SU-DHL-6 (cell line): Measurements from ENCODE around the gene ERMP1.

ENCODE experiments used
- H2AFZ ChIP-seq: fragments of 200-600 bp; sonication (generic); 2 replicates; pipeline ENCODE4 v1.6.1; 2014; ENCODE audit warnings: low read depth, mild to moderate bottlenecking, moderate library complexity, mixed read lengths, antibody characterized with exemption, low read length; ENCODE audit not compliant: severe bottlenecking
- H3F3A ChIP-seq: fragments of 200-600 bp; shearing (Covaris generic); 2 replicates; pipeline ENCODE4 v1.6.0; 2016; ENCODE audit warnings: antibody characterized with exemption, mild to moderate bottlenecking; ENCODE audit not compliant: insufficient read depth
- H3K27ac ChIP-seq: fragments of 200-600 bp; sonication (generic); 2 replicates; pipeline ENCODE4 v1.5.1; 2016; ENCODE audit warnings: low read depth, mild to moderate bottlenecking, low read length, moderate library complexity, mixed read lengths
- H3K27me3 ChIP-seq: fragments of 200-600 bp; sonication (generic), shearing (Covaris generic); 2 replicates; pipeline ENCODE4 v1.6.0; 2014; ENCODE audit warnings: mild to moderate bottlenecking, low read length
- H3K36me3 ChIP-seq: fragments of 200-600 bp; sonication (generic); 2 replicates; pipeline ENCODE4 v1.6.1; 2014; ENCODE audit warnings: mild to moderate bottlenecking, low read length, mixed read lengths
- H3K4me2 ChIP-seq: fragments of 300-600, 200-600 bp; shearing (Covaris generic), sonication (generic); 2 replicates; pipeline ENCODE4 v1.6.0; 2014; ENCODE audit warnings: low read length, low read depth, mild to moderate bottlenecking; ENCODE audit not compliant: poor library complexity, severe bottlenecking
- H3K4me3 ChIP-seq: fragments of 200-600 bp; sonication (generic); 2 replicates; pipeline ENCODE4 v1.5.1; 2014; ENCODE audit warnings: antibody characterized with exemption, low read length, mild to moderate bottlenecking, mixed read lengths; ENCODE audit not compliant: insufficient read depth, poor library complexity, severe bottlenecking
- H3K79me2 ChIP-seq: fragments of 200-600 bp; sonication (generic); 2 replicates; pipeline ENCODE4 v1.6.1; 2014; ENCODE audit warnings: mild to moderate bottlenecking, low read length, moderate library complexity; ENCODE audit not compliant: insufficient read depth
- H3K9ac ChIP-seq: fragments of 200-600 bp; sonication (generic); 2 replicates; pipeline ENCODE4 v1.7.0; 2014; ENCODE audit warnings: mild to moderate bottlenecking, low read length
- H3K9me2 ChIP-seq: fragments of 200-600 bp; sonication (generic); replicated peaks from 2 replicates; pipeline ENCODE4 v1.6.1; 2014; ENCODE audit warnings: low read length; ENCODE audit not compliant: insufficient read depth
- H3K9me3 ChIP-seq: fragments of 200-600 bp; sonication (generic); 2 replicates; pipeline ENCODE4 v1.6.1; 2014; ENCODE audit warnings: low read length, mixed read lengths; ENCODE audit not compliant: insufficient read depth
- H4K20me1 ChIP-seq: fragments of 200-600 bp; sonication (generic); 2 replicates; pipeline ENCODE4 v1.6.1; 2014; ENCODE audit warnings: low read depth, mild to moderate bottlenecking, antibody characterized with exemption, low read length, moderate library complexity, mixed read lengths
- CTCF ChIP-seq: fragments of 200-600 bp; sonication (generic); IDR thresholded peaks from one replicate; pipeline ENCODE4 v1.5.1; 2017; ENCODE audit warnings: antibody characterized with exemption, mild to moderate bottlenecking, low read length, moderate library complexity; ENCODE audit not compliant: insufficient read depth, poor library complexity, severe bottlenecking
- EZH2phosphoT487 ChIP-seq: fragments of 200-600 bp; sonication (generic), shearing (Covaris generic); conservative IDR thresholded peaks from 2 replicates; pipeline ENCODE4 v1.6.1; 2018; ENCODE audit warnings: mild to moderate bottlenecking, antibody characterized with exemption, low read length, moderate library complexity, mixed read lengths

Gene ERMP1

GRCh38 chr9:5764130-5764868 is 68.6 kb downstream of the ERMP1 start:
- TF ChIP-seq EZH2phosphoT487 = no peak
- TF ChIP-seq CTCF = no peak
- H2AFZ ChIP-seq = no peak overlapping the region
- no peaks in the 10 kb centered on the region for H3K9me3 ChIP-seq
- H3F3A ChIP-seq = peaks cover 9% of the 10 kb centered on the region; the same call in 1 of the 2 replicates
- no peak overlapping the region for H3K4me3 ChIP-seq
- H3K36me3 ChIP-seq = peaks cover 56% of the 10 kb centered on the region
- H3K4me2 ChIP-seq = no peak overlapping the region
- H4K20me1 ChIP-seq = no peaks in the 10 kb centered on the region
- no peaks in the 10 kb centered on the region for H3K27me3 ChIP-seq
- no peak overlapping the region for H3K27ac ChIP-seq
- no peak overlapping the region for H3K9ac ChIP-seq
- H3K9me2 ChIP-seq = no peaks in the 10 kb centered on the region
- H3K79me2 ChIP-seq = no peaks in the 10 kb centered on the region

- H3K36me3 ChIP-seq = peaks cover 53% of the 10 kb centered on the region
Measured at GRCh38 chr9:5762421-5762820, 70.5 kb downstream of the ERMP1 start.

GRCh38 chr9:5760338-5760737 is 72.6 kb downstream of the ERMP1 start:
- no peak for TF ChIP-seq EZH2phosphoT487
- TF ChIP-seq CTCF = no peak
- Histone ChIP-seq H3K27ac (no peak overlapping the region), H3K9ac (no peak overlapping the region), H4K20me1 (no peaks in the 10 kb centered on the region), H2AFZ (no peak overlapping the region), H3K9me2 (no peaks in the 10 kb centered on the region), H3F3A (peaks cover 9% of the 10 kb centered on the region; the same call in 1 of the 2 replicates), H3K9me3 (no peaks in the 10 kb centered on the region), H3K79me2 (no peaks in the 10 kb centered on the region), H3K4me3 (no peak overlapping the region), H3K27me3 (no peaks in the 10 kb centered on the region), H3K36me3 (peaks cover 51% of the 10 kb centered on the region), H3K4me2 (no peak overlapping the region)

More at GRCh38 chr9:5762421-5762820, 70.5 kb downstream of the ERMP1 start:
- Histone ChIP-seq H3K4me2 (no peak overlapping the region), H3K4me3 (no peak overlapping the region), H4K20me1 (no peaks in the 10 kb centered on the region), H3F3A (peaks cover 9% of the 10 kb centered on the region; the same call in 1 of the 2 replicates), H3K9me3 (no peaks in the 10 kb centered on the region), H3K79me2 (no peaks in the 10 kb centered on the region), H3K9ac (no peak overlapping the region), H2AFZ (no peak overlapping the region), H3K27ac (no peak overlapping the region), H3K9me2 (no peaks in the 10 kb centered on the region), H3K27me3 (no peaks in the 10 kb centered on the region)
- TF ChIP-seq CTCF (no peak), EZH2phosphoT487 (no peak)
